HG03066 (cell line): ENCODE results near the gene ACER3.
"Not testable (repeated sequence)": the region's sequence is repeated elsewhere in the genome, so short reads cannot be mapped to it uniquely, and the experiment has no call there.

Experiments used
- ATAC-seq: cut with Tn5 transposase; IDR thresholded peaks from one replicate; pipeline ENCODE4 v1.9.1; 2021; ENCODE audit warnings: low read depth; ENCODE audit not compliant: unreplicated experiment

ACER3 gene

DNA sequence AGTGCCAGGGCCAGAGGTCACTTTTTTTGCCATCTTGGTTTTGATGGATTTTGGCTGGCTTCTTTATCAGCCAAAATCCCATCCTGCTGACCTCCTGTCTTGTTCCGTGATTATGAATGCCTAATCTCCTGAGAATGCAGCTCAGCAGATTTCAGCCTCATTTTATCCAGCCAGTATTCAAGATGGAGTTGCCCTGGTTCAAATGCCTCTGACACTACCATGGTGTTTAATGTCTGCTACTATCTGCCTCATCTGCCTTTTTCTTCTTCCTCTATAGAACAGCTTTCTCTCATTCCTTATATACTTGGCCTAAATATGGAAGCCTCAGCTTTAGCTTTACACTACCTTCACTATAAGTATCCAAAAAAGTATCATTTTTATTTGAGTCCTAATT lies 50.7 kb downstream of the ACER3 start:
- ATAC-seq: no peak

DNA sequence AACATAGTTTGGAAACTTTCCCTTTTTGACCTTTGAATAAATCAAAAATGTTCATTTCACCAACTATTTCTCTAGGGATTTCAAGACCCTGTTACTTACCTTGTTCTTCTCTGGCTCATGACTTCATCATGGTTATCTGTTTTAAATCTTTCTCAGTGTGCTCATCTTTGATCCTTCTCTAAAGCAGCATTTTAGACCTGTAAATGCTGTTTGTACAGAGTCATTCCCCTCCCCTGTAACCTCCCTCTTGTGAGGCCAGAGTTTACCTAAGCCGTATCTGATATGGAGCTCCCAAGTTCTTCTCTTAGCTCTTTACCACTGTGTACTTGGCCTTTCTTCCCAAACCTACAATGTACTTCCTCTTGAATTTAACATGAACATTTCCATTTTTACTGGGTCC lies 56.0 kb downstream of the ACER3 start:
- ATAC-seq: no peak

DNA sequence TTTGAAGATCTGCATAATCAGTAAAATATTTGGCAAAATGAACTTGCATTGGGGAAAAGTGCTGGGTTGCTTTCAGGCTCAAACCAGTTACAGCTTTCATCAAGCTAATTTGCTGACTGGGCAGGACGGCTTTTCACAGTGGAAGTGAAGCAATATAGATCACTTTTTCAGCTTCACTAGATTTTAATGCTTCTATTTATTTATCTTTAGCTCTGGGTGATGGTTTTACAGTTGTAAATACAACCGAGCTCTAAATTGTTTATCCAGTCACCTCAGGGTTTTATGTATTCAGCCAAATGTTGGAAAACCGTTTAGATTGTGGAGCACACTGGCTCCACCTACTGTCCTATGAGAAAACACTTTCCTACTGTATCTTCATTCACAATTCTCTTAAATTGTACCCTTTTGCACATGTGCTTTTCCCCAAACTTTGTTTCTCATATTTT lies 58.2 kb downstream of the ACER3 start:
- no peak for ATAC-seq

DNA sequence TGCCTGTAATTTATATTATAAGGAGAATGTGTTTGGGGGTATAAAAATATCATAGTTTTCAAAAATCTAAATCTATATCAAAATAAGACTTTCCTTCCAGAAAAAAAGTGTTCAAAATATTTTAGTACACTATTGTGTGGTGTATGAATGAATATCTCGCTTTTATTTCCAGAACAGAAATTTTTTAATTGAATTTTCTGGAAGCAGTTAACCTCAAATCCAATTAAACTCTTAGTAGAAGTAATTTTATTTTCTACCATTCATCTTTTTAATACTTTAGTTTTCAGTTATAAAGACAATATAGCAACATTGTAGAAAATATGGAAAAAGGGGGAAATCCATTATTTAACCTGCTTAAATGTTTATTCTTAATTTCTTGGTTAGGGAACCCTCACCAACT lies 58.7 kb downstream of the ACER3 start:
- no peak for ATAC-seq

DNA sequence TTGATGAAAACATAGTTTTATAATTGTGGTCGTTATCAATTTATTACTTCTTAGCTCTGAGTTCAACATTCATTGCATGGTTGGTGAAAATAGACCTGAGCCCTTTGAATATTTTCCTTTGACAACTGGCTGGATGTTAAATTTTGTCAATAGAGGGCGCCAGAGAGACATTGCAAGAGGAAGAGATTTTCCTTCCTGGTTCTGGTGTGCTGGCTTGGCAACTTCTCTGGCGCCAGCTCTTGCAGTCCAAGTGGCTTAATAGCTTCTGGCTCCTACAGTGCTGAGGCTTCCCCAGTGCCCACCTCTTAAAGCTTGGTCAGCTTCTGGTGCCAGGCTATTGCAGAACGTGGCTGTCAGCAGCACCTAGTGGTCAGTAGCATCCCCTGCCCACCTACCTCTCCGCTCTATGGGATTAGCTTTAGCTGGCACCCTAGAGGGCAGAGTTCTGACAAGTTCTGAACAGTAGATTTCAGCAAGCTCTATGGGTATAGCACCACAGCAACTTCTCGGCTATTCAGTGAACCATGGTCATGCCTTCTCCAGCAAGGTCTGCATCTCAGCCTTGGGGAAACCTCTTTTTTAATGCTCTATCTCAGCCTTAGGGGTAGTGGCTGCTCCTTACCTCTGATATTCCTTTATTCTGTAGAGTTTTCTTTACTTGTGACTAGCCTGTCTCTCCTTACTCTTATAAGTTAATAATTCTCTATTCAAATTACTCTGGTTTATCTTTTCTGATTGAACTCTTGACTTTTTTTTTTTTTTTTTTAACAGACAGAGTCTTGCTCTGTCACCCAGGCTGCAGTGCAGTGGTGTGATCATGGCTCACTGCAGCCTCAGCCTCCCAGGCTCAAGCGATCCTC lies 59.4 kb downstream of the ACER3 start:
- ATAC-seq: peak; percentile 71

DNA sequence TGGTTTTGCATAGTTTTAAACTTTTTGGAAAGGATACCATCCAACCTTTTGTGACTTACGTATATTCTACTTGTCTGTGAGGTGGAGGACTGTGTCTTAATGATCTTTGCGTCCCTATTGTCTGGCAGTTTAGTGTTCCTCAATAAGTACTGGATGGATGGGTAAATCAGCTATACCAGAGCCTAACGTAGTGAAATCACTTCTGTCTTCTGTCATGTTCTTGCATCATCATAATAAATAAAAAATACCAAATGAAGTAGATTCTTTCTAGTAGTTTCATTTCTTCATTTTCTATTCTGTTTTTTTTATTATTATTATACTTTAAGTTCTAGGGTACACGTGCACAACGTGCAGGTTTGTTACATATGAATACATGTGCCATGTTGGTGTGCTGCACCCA lies 66.4 kb downstream of the ACER3 start:
- ATAC-seq: no peak

DNA sequence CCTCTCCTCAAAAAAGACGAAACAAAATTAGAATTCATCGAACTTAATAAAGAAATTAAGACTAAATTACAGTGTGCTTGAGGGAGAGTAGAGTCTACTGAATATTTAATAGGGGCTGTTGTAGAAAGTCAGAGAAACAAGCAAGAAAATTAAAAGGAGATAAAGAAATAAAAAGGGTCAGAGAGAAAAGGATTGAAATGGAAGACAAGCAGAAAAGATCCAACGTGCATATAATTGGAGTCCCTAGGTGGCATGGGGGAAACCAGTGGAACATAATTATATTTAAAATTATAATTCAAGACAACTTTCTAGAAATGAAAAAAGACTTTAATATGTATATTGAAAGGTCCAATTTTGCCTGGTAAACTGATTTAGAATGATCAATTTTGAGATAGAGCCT lies 74.3 kb downstream of the ACER3 start:
- no peak for ATAC-seq

DNA sequence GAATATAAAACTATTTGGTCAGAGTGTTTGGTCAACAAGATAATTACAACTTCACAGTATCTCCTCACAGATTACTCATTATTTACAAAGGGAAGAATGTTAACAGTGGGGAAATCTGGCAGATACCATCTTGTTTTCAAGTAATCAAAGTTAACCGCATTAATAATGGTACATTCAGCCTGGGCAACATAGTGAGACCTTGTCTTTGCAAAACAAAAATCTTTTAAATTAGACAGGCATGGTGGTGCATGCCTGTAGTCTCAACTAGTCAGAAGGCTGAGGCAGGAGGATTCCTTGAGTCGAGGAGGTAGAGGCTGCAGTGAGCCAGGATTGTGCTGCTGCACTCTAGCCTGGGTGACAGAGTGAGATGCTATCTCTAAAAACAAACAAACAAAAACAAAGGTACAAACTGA lies 78.5 kb downstream of the ACER3 start:
- no peak for ATAC-seq

DNA sequence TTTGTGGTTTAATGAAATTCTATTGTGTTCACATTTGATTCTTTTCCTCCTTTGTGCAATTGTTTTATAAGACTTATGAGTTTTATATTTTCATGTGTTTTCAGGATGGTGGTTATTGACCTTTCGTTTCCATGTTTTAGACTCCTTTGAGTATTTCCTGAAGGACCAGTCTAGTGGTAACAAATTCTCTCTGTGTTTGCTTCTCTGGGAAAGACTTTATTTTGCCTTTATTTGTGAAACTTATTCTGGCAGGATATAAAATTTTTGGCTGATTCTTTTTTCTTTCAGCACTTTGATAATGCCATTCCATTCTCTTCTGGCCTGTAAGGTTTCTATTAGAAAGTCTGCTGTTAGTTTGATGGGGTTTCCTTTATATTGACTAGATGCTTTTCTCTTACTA lies 83.5 kb downstream of the ACER3 start:
- ATAC-seq: no peak

DNA sequence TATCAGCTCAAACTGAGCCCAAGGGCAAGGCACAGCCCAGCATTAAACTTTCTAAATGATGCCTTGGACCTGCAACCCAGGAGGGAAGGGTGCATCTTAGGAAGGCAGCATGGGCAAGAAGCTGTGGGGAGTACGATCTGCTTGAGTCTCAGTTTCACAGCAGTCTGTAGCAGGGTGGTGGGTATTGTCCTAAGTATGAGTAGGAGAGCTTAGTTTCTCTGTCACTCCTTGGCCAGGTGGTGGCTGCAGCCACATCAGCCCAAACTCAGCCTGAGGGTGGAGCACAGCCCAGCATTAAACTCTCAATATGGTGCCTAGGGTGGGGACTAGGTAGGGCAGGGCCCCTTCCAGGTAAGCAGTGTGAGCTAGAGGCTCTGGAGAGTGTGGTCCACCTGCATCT lies 85.5 kb downstream of the ACER3 start:
- ATAC-seq: no peak

DNA sequence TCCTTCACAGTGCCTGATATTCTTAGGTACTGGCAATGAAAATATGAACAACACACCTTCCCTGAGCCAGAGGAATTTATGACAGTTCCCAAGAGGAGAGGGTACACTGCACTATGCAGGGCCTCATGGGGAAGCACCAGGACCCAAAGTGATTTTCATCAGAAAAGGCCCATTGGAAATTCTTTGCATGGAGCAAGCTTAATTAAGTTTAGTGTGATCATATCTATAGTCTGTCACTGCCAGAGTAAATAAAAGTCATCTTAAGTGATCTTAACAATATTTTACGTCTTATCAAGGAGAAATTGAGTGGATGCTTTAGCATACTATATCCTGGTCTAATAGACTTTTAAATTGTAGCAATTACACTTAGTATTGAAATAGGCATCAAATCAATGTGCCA lies 86.5 kb downstream of the ACER3 start:
- no peak for ATAC-seq

DNA sequence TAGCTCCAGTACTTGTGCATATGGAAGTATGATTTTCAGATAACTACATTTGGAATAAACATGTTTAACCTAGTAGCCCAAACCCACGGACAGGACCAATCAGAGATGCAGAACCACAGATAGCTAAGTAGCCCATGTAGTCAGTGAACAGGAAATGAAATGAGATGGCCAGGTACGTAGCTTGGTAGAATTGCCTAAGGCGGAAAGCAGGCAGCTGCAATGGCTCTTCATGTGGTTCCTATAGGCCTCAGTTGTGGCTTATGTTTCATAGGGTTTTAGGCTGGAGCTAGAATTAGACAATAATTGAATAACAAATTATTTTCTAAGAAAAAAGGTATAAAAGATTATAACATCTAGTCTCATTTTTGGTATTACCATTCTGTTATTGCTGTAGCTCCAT lies 87.1 kb downstream of the ACER3 start:
- no peak for ATAC-seq

DNA sequence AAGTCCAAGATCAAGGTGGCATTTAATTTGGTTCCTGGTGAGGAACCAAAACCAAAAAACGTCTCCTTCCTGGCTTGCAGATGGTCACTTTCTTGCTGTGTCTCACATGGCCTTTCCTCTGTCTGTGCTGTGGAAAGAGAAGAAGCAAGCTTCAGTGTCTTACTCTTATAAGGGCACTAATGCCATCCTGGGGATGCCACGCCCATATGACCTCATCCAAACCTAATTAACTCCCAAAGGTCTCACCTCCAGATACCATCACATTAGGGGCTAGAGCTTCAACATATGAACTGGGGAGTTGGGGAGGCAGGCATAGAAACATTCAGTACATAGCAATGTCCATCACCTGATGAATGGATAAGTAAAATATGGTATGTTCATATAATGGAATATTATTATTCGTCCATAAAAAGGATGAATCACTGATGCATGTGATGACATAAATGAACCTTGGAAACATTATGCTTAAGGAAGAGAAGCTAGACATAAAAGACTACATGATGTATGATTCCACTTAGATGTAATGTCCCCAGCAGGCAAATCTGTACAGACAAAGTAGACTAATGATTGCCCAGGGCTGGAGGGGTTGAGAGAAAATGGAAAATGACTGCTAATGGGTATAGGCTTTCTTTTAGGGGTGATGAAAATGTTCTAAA lies 94.9 kb downstream of the ACER3 start:
- no peak for ATAC-seq

DNA sequence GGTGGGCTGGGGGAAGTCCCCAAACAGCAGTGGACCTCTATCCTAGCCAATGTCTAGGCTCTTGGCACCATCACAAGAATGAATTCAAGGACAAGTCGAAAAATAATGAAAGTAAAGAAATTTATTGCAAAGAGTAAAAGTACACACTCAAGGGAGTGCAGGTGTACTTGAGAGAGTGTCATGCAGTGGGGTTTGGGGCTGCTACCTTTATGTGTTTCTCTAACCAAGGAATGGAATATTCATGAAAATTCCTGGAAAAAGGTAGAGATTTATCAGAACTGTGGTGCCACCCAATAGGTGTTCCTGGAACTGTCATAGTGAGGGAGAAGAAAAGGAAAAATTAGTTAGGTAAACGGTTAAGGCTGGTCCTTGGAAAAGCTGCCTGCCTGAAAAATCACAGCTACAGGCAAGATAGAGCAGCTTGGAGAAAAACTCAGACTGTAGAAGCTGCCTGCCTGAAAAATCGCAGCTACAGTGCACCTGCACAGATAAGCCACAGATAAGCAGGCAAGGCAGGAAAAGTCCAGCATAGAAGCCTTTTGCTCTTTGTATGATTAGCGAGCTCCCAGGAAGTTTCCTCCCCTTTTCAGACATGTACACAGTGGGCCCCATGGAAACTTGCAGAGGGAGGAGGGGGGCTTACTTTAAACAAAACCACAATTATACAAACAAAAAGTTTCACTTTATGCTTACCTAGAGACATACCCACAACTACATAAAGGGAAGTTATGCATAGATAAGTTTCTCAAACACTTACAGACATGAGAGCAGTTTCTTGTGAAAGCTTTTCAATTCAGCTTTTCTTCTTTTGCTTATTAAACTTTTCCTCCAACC lies 102.1 kb downstream of the ACER3 start:
- no peak for ATAC-seq

DNA sequence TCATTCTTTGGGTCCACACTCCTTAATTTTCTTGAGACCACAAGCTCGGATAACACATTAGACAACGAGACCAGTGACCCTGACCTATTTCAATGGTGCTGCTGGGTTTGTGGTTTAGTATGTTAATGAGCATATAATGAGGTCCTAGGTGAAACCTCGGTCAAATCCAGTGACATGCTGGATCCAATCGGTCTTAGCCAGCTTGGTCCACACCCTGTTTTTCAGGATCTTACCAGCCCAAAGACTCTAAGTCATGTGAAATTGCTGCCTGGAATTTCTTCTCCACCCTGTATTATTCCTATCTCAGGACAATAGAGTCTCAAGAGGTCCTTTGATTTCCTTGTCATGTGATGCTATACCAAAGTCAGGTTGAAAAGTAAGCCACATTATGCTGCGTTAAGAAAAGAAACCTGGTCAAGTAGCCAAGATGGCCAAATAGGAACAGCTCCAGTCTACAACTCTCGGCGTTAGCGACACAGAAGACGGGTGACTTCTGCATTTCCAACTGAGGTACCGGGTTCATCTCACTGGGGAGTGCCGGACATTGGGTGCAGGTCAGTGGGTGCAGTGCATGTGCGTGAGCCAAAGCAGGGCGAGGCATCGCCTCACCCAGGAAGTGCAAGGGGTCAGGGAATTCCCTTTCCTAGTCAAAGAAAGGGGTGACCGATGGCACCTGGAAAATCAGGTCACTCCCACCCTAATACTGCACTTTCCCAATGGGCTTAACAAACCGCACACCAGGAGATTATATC lies 102.9 kb downstream of the ACER3 start:
- not testable (repeated sequence) for ATAC-seq

DNA sequence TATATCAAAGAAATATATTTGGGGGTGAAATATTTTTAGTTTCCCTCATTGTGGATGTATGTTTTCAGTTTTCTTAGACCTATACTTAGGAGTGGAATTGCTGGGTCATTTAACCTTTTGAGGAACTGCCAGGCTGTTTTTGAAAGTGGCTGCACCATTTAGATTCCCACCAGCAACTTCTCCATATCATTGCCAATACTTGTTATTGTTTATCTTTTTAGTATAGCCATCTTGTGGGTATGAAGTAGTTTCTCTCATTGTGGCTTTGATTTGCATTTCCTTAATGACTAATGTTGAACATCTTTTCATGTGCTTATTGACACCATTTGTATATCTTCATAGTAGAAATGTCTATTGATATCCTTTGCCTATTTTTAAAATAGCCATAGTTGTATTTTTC lies 111.3 kb downstream of the ACER3 start:
- ATAC-seq: no peak

DNA sequence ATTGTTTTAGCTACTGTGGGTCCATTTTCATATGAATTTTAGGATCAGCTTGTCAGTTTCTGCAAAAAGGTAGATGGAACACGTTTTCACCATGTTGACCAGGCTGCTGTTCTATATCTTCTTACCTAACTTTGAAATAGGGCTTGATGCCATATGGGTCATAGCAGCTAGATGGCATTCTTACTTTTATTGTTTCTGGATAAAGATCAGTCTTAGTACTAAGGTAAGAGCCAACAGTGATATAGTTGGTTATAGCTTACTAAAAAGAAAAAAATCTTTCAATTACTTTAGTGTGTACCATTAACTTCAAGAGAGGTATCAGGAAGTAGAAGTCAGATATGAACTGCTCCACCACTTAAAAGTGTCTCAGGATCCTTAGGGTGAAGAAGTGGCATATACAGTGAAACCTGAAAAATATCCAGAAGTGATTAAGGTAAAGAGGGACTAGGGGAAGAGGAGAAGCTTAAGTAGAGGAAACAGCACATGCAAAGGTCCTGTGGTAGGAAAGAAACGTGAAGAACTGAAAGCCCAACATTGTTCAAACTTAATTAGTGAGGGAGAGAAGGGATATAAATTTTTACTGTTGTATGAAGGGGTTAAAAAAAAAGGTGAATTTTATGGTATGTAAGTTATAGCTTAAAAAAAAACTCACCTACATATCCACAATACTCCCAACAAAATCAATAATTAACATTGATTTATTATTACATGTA lies 113.6 kb downstream of the ACER3 start:
- no peak for ATAC-seq

DNA sequence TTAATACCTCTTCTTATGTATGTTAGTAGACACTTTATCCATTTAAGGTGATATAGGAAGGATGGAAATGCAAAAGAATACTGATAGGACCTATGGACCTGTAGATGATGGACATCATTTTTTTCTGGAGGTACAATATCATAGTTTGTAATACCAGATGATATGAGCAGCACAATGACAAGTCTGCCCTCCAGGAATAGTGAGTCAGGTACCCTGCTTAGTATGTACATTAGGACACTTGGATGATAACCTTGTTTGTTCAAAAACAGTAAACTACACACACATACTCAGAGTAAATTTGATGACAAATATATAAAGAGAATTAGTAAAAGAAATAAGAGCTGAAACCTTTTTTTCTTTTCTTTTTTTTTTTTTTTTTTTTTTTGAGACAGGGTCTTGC lies 114.8 kb downstream of the ACER3 start:
- ATAC-seq: no peak

DNA sequence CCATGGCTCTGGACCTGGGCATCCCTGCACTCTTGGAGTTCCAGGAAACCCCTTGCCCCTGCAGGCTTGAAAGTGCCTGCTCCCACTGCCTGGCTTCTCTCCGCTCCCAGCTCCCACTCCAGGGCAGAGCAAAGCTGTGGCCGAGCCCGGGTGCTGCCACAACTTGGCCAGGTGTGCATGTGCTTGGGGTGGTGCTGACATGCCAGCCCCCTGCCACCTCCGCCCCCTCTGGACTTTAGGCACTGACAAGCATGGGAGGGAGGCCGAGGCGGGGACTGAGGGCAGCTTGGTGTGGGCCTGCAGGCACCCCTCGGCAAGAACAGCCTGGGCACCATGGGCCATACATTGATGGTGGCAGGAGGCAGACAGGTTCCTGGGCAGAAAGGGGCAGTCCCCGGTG lies 117.1 kb downstream of the ACER3 start:
- no peak for ATAC-seq

DNA sequence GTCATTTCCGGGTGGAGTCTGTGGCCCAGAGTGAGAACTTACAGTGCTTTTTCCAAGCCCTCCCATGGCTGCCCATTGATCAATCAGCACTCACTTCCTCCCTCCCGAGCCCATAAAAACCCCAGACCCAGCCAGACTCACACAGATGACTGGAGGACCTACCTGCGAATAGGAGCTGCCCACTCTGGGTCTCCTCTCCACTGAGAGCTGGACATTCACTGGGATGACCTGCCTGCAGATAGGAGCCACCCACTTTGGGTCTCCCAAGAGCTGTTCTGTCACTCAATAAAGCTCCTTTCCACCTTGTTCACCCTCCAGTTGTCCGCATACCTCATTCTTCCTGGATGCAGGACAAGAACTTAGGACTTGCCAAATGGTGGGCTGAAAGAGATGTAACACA lies 117.5 kb downstream of the ACER3 start:
- ATAC-seq: no peak
